Right lobe of liver (tissue), 6 donors: ENCODE results near the gene CFL2. TPM values are rescaled to one million over a fixed set of nuclear protein-coding genes. Genes with fewer than 3 reads are reported as not detected.

Experiments used
- ATAC-seq, 4 donors: fragments of 200-7000 bp; cut with Tn5 transposase; one replicate each; pipeline ENCODE4 v1.9.1; 2020; ENCODE audit warnings: mild to moderate bottlenecking in 4 of 4, moderate library complexity in 4 of 4
- DNase-seq, 3 donors: peaks; one replicate each; pipeline ENCODE4 v3.0.0-alpha.2; 2020
- H3K27ac ChIP-seq, 3 donors: fragments of 200-600 bp; one replicate each; pipeline ENCODE4 v1.8.0; 2022
- H3K27me3 ChIP-seq, 2 donors: fragments of 200-600 bp; one replicate each; pipeline ENCODE4 v1.8.0; 2022
- H3K36me3 ChIP-seq, 4 donors: fragments of 200-600 bp; sonication (generic) in 1 of 4; one replicate each; pipeline versions ENCODE4 v1.5.1 to v1.8.0; 2017 to 2022; ENCODE audit warnings: control low read depth in 1 of 4
- H3K4me1 ChIP-seq, 4 donors: fragments of 200-600 bp; sonication (generic) in 1 of 4; one replicate each; pipeline versions ENCODE4 v1.5.1 to v1.8.0; 2017 to 2022; ENCODE audit warnings: control low read depth in 1 of 4
- H3K4me3 ChIP-seq, 3 donors: fragments of 200-600 bp; one replicate each; pipeline ENCODE4 v1.8.0; 2022
- H3K9me3 ChIP-seq, 4 donors: fragments of 200-600 bp; sonication (generic) in 1 of 4; one replicate each; pipeline versions ENCODE4 v1.5.1 to v1.8.0; 2017 to 2022; ENCODE audit warnings: control low read depth in 1 of 4
- POLR2A ChIP-seq: fragments of 450-650 bp; IDR thresholded peaks from one replicate; pipeline ENCODE4 v1.6.1; 2017; ENCODE audit warnings: antibody characterized with exemption, mild to moderate bottlenecking
- WGBS: methylation state at CpG from one replicate; pipeline ENCODE4 v1.1.6; 2018; ENCODE audit warnings: low coverage, low lambda C conversion rate; ENCODE audit not compliant: insufficient coverage; ENCODE audit errors: missing lambda C conversion rate; 5-methylcytosine and 5-hydroxymethylcytosine counted together
- intact Hi-C, 2 donors: fragments of 100-400 bp; cut with DNase I; formaldehyde crosslinking; loops; one replicate each; pipeline versions ENCODE4 v1.11.2 to v1.14.1; 2022
- total RNA-seq, 6 experiments: library from RNA; depleted of rRNA in 2 of 6; stranded (reverse); fragments of >200 nt in 2 of 6; fragmentation: NEBNext Ultra II Directional in 3 of 6; extraction: Animal tissue kit (Norgen Biotek cat#: 25700) in 3 of 6; gene quantifications; one replicate each; pipeline versions ENCODE4 v1.1.0 to v1.2.4, GENCODE V29; 2016 to 2023
- TF ChIP-seq, protein P1 (sequence below), 4 donors: fragments of 200-600 bp in 3 of 4; fragments of 450-650 bp in 1 of 4; IDR thresholded peaks; one replicate each; pipeline versions ENCODE4 v1.5.1 to v1.8.0; 2016 to 2022; ENCODE audit warnings: antibody characterized with exemption in 4 of 4, mild to moderate bottlenecking in 2 of 4
- donor health status: DM: no; HTN: yes; CAD: no.
- donor health status: DM: no; HTN: no; CAD: no.
- donor health status: DM: no; HTN: no; CAD: no.
- donor health status: DM: no; HTN: yes; CAD: no.
- donor health status: DM: no; HTN: yes; CAD: no.

Gene CFL2
- total RNA-seq, 6 experiments from 2014 or later, result 74.2 to 95.3 (median 78.3) TPM

DNA sequence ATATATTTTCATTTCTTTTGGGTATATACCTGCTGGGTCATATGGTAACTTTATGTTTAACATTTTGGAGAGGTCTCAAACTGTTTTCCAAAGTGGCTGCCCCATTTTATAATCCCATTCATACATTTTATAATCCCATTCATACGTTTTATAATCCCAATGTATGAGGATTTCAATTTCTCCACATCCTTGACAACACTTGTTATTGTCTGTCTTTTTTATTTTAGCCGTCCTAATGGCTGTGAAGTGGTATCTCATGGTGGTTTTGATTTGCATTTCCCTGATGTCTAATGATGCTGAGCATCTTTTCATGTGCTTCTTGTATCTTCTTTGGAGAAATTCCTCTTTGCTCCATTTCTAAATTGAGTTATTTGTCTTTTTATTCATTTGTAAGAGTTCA lies 6.7 kb upstream of the CFL2 start:
- no peaks in the 10 kb centered on the region for H3K27me3 ChIP-seq
- H3K9me3 ChIP-seq, result no peaks in the 10 kb centered on the region
- H3K4me1 ChIP-seq, result peaks cover 0 to 3% (median 0%) of the 10 kb centered on the region in 4 donors
- no peak overlapping the region for H3K27ac ChIP-seq
- no peak for TF ChIP-seq POLR2A
- TF ChIP-seq, protein P1, sequence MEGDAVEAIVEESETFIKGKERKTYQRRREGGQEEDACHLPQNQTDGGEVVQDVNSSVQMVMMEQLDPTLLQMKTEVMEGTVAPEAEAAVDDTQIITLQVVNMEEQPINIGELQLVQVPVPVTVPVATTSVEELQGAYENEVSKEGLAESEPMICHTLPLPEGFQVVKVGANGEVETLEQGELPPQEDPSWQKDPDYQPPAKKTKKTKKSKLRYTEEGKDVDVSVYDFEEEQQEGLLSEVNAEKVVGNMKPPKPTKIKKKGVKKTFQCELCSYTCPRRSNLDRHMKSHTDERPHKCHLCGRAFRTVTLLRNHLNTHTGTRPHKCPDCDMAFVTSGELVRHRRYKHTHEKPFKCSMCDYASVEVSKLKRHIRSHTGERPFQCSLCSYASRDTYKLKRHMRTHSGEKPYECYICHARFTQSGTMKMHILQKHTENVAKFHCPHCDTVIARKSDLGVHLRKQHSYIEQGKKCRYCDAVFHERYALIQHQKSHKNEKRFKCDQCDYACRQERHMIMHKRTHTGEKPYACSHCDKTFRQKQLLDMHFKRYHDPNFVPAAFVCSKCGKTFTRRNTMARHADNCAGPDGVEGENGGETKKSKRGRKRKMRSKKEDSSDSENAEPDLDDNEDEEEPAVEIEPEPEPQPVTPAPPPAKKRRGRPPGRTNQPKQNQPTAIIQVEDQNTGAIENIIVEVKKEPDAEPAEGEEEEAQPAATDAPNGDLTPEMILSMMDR (IDR thresholded peaks at IDR 0.05), result no peak
- ATAC-seq, result no peak
- H3K4me3 ChIP-seq, result no peak overlapping the region
- WGBS, result 82% methylated on average over 2 of the region's 2 CpGs
- intact Hi-C loops, result loop anchor here in 1 of 2 donors (10.0 kb wide), 1 partner anchor 46 kb away; no protein-coding TSS in a partner anchor
- H3K36me3 ChIP-seq, result no peaks in the 10 kb centered on the region
- DNase-seq, result no peak

DNA sequence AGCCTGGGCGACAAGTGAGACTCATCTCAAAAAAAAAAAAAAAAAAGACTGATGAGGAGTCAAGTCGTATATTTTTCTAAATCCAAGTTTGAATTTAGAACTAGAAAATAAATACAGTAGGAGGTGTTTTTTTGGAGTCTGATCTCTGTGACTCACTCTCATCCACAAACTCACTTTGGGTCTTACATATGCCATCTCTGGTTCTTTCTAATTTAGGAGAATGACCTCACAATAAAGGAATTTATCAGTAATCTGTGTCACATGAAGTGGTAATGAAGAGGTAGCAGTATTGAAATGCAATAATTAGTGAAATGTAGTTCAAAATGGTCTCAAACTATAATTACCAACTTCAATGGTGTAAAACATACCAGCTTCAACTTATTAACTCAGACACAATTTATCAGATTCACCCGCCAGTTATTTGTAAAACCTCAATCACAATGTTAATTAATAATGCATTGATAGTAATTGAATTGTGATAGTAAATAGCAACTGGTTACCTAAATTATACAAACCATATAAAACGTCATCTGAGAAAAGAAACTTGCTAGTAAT lies 4.4 kb upstream of the CFL2 start:
- H3K9me3 ChIP-seq, result no peaks in the 10 kb centered on the region
- peak overlapping the region in 1 of 3 donors; percentile 37 for H3K27ac ChIP-seq
- ATAC-seq, result peak in 1 of 4 donors; percentile 49
- no peaks in the 10 kb centered on the region for H3K27me3 ChIP-seq
- no peaks in the 10 kb centered on the region for H3K36me3 ChIP-seq
- no peak overlapping the region for H3K4me3 ChIP-seq
- TF ChIP-seq, protein P1 (IDR thresholded peaks at IDR 0.05), result no peak
- no peak for TF ChIP-seq POLR2A
- intact Hi-C loops, result no loop called here
- DNase-seq, result no peak
- WGBS, result 34% methylated on average over 4 of the region's 4 CpGs
- peaks cover 0 to 9% (median 0%) of the 10 kb centered on the region in 4 donors for H3K4me1 ChIP-seq

DNA sequence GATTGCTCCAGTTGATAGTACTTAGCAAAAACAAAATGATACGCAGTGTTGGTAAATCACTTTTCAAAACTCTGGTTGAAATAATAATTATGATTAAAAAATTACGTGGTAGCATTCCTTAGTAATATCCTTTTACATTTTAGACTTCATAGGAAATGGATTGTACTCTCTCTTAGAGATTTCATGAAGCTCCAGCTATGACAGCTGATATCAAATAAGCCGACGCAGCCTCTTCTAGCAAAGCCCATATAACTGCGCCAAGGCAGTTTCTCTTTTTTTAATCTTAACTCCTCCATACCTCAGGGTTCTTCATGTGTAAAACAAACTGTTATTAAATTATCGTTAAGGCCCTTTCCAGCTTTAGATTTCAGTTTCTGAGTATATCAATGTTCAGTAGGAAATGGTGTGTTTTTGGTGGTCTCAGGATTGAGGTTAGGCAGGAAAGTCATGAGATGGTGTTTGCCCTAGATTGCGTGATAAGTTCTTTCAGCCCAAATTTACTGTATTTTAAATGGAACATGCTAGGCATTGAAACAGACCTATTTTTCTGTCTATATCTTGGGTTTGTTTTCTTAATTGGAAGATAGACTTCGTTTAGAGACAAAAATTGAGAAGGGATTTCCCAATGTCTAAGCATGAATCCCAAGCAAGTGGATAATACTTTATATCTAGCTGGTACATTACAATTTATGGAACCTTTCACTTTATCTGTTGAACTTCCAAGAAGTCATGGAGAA lies 902 bp upstream of the CFL2 start:
- intact Hi-C loops, result no loop called here
- DNase-seq, result no peak
- H3K27me3 ChIP-seq, result no peaks in the 10 kb centered on the region
- H3K4me3 ChIP-seq, result peak overlapping the region; percentile 79 to 90 (median 79)
- TF ChIP-seq, protein P1 (IDR thresholded peaks at IDR 0.05), result no peak
- no peak for TF ChIP-seq POLR2A
- H3K27ac ChIP-seq, result peak overlapping the region; percentile 97 to 99 (median 99)
- peaks cover 0 to 17% (median 2%) of the 10 kb centered on the region in 4 donors for H3K36me3 ChIP-seq
- 33% methylated on average over 8 of the region's 8 CpGs for WGBS
- H3K4me1 ChIP-seq, result peaks cover 0 to 32% (median 3%) of the 10 kb centered on the region in 4 donors
- peak; percentile 7 to 16 (median 12) for ATAC-seq
- H3K9me3 ChIP-seq, result no peaks in the 10 kb centered on the region

DNA sequence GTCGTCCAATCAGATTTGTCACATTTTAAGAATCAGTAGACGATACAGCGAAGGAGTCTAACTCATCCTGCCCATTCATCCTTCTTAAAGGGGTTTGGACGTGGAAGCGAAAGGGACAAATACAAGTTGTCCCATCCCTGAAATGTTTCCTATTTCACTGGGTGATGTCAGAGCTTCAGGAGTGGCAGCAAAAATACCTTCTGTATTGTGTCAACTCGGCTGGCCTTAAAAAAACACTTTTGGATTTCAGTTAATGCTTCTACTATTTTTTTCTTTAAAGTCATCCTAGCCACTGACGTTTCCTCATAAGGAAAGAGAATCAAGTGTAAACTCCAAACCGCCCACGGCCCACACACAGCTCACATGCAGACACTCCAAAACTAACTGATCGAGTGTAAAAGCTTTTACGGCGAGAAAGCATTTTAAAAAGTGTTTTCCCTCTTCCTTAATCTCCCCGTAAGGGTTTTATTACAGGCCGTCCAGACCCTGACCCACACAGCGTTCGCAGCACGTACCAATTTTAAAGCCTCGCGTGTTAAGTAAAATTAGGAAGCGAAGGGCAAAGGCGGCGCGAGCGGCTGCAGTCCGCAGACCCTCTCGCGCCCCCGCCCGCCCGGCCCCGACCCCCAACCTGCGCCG lies 593 bp downstream of the CFL2 start:
- whole genome bisulfite sequencing, result 2% methylated on average over 26 of the region's 33 CpGs
- ATAC-seq (peak; percentile 17 to 51 (median 34)), DNase-seq (peak in 2 of 3 donors; percentile 49)
- peak overlapping the region; percentile 97 to 99 (median 99) for H3K27ac ChIP-seq
- peak overlapping the region; percentile 79 to 90 (median 79) for H3K4me3 ChIP-seq
- TF ChIP-seq, protein P1 (IDR thresholded peaks at IDR 0.05), result no peak
- peak; percentile 25 for TF ChIP-seq POLR2A
- no peaks in the 10 kb centered on the region for H3K27me3 ChIP-seq
- H3K9me3 ChIP-seq, result no peaks in the 10 kb centered on the region
- peaks cover 0 to 43% (median 3%) of the 10 kb centered on the region in 4 donors for H3K4me1 ChIP-seq
- intact Hi-C loops, result no loop called here
- peaks cover 0 to 17% (median 2%) of the 10 kb centered on the region in 4 donors for H3K36me3 ChIP-seq
